ENCODE measurements around the gene CPOX. TPM values are rescaled to one million over a fixed set of nuclear protein-coding genes. Genes with fewer than 3 reads are reported as not detected.

CPOX gene
- total RNA-seq, 1 experiment from 2014 or later, result 24.2 TPM

DNA sequence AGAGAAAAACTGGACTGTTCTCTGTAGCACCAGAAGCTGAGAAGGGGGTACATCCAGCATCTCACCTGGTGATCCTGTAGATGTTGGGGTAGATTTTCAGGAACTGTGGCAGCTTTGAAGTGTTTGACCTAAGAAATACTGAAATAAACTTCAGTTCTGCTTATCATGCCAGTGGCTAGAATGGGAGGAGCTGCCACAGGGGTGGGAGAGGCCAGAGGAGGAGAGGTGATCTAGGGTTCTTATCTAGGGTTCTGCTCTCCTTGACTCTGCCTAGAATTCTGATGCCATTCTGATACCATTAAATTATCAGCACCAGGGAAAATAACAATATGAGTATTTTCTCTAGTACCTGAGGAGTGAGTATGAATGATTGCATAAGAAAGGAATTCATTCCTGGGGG, 10.2 kb upstream of the CPOX start:
- DNase-seq, result no peak
- no peaks in the 10 kb centered on the region for H3K9me3 Mint-ChIP-seq (ENCODE audit: unreplicated experiment)
- no peaks in the 10 kb centered on the region for H3K36me3 Mint-ChIP-seq (ENCODE audit: insufficient read depth, unreplicated experiment)
- Histone ChIP-seq H3K36me3 (ENCODE audit: control insufficient read depth, insufficient read depth, low read length) (no peaks in the 10 kb centered on the region), H3K9me3 (no peaks in the 10 kb centered on the region), H3K4me1 (no peaks in the 10 kb centered on the region), H3K27me3 (replicated peaks; ENCODE audit: control insufficient read depth, insufficient read depth, low read length) (no peaks in the 10 kb centered on the region), H3K4me3 (ENCODE audit: low read depth, low read length) (no peak overlapping the region)
- ChIA-PET POLR2A (no interaction called here), CTCF (interaction anchor here (0.7 to 2.0 kb wide), 2 partner anchors 211 to 683 kb away, joined by 3 to 4 read pairs; no protein-coding TSS in a partner anchor)
- no peak overlapping the region for H3K27ac Mint-ChIP-seq (ENCODE audit: unreplicated experiment)
- H3K27me3 Mint-ChIP-seq (ENCODE audit: insufficient read depth, unreplicated experiment), result no peaks in the 10 kb centered on the region
- TF ChIP-seq, protein P1, sequence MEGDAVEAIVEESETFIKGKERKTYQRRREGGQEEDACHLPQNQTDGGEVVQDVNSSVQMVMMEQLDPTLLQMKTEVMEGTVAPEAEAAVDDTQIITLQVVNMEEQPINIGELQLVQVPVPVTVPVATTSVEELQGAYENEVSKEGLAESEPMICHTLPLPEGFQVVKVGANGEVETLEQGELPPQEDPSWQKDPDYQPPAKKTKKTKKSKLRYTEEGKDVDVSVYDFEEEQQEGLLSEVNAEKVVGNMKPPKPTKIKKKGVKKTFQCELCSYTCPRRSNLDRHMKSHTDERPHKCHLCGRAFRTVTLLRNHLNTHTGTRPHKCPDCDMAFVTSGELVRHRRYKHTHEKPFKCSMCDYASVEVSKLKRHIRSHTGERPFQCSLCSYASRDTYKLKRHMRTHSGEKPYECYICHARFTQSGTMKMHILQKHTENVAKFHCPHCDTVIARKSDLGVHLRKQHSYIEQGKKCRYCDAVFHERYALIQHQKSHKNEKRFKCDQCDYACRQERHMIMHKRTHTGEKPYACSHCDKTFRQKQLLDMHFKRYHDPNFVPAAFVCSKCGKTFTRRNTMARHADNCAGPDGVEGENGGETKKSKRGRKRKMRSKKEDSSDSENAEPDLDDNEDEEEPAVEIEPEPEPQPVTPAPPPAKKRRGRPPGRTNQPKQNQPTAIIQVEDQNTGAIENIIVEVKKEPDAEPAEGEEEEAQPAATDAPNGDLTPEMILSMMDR (IDR thresholded peaks at IDR 0.05; ENCODE audit: insufficient read depth in 1 of 2, low read depth in 1 of 2, low read length in 1 of 2, severe bottlenecking in 1 of 2, unreplicated experiment in 1 of 2), result no peak
- no TSS peak for BruUV-seq (replicated peaks)
- intact Hi-C loops (cut with micrococcal nuclease; ENCODE audit: unreplicated experiment), result loop anchor here (2.0 to 5.0 kb wide), 3 partner anchors 54 to 391 kb away; no protein-coding TSS in a partner anchor
- H3K4me1 Mint-ChIP-seq (ENCODE audit: low read depth, unreplicated experiment), result no peaks in the 10 kb centered on the region
- no peak overlapping the region for H3K4me3 Mint-ChIP-seq (ENCODE audit: unreplicated experiment)

DNA sequence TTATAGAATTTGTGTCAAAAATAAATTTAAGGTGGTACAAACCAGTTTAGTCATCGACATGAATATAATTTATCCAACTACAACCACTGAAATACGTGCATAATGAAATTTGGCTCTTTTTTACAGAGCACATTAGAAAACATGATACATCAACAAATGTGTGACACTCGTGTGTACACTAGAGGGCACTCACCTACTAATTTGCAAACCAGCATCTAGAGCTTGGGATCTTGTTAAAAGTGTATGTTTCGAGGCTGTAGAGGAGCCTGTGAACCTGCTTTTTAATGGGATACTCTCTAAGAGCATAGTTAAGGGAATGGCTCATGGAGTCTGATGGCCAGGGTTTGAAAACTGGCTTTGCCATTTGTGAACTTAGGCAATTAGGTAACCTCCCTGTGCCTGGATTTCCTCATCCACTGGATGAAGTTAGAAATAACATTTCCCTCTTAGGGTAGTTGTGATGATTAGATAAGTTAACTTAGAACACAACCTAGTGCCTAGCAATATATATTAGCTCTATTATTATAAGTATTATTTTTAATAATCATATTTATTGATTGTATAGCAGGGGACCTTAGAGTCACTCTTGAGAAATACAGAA, 8.8 kb upstream of the CPOX start:
- Mint-ChIP-seq H3K9me3 (ENCODE audit: unreplicated experiment) (no peaks in the 10 kb centered on the region), H3K4me3 (ENCODE audit: unreplicated experiment) (no peak overlapping the region), H3K4me1 (ENCODE audit: low read depth, unreplicated experiment) (no peaks in the 10 kb centered on the region), H3K27ac (ENCODE audit: unreplicated experiment) (no peak overlapping the region), H3K27me3 (ENCODE audit: insufficient read depth, unreplicated experiment) (no peaks in the 10 kb centered on the region), H3K36me3 (ENCODE audit: insufficient read depth, unreplicated experiment) (no peaks in the 10 kb centered on the region)
- intact Hi-C loops (cut with micrococcal nuclease; ENCODE audit: unreplicated experiment), result loop anchor here (1.0 to 5.0 kb wide), 7 partner anchors 55 to 393 kb away; no protein-coding TSS in a partner anchor
- no peaks in the 10 kb centered on the region for H3K9me3 ChIP-seq
- H3K4me3 ChIP-seq (ENCODE audit: low read depth, low read length), result no peak overlapping the region
- BruUV-seq (replicated peaks), result no TSS peak
- no peaks in the 10 kb centered on the region for H3K4me1 ChIP-seq
- TF ChIP-seq, protein P1 (IDR thresholded peaks at IDR 0.05; ENCODE audit: insufficient read depth in 1 of 2, low read depth in 1 of 2, low read length in 1 of 2, severe bottlenecking in 1 of 2, unreplicated experiment in 1 of 2), result peak; percentile 73 to 74
- DNase-seq, result peak; percentile 52 to 53
- ChIA-PET CTCF (interaction anchor here (0.6 to 2.0 kb wide), 12 partner anchors 9 to 213 kb away, joined by 3 to 8 read pairs (median 4); partner anchors contain the start of gene CPOX), POLR2A (interaction anchor here (0.5 kb wide), 1 partner anchor 138 kb away, joined by 3 read pairs; no protein-coding TSS in a partner anchor)
- H3K27me3 ChIP-seq (replicated peaks; ENCODE audit: control insufficient read depth, insufficient read depth, low read length), result no peaks in the 10 kb centered on the region
- no peaks in the 10 kb centered on the region for H3K36me3 ChIP-seq (ENCODE audit: control insufficient read depth, insufficient read depth, low read length)

DNA sequence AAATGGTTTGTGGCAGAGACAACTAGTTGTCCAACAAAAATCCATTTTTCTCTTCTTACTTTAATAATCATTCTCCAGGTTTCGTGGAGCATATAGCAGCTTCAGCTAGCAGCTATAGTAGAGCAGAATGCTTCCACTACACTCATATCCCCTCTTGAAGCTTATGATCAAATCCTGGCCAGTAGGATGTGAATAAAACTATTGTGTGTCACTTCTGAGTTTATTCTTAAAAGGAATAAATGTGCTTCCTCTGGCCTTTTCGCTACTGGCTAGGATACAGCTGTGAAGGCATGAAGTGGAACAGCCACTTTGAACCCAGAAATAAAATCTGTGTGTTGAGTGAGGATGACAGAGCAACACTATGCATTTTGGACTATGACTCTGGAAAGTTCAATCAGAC, 7.8 kb upstream of the CPOX start:
- no peak overlapping the region for H3K4me3 ChIP-seq (ENCODE audit: low read depth, low read length)
- no peak for DNase-seq
- no TSS peak for BruUV-seq (replicated peaks)
- H3K9me3 ChIP-seq, result no peaks in the 10 kb centered on the region
- no peaks in the 10 kb centered on the region for H3K36me3 ChIP-seq (ENCODE audit: control insufficient read depth, insufficient read depth, low read length)
- Mint-ChIP-seq H3K9me3 (ENCODE audit: unreplicated experiment) (no peaks in the 10 kb centered on the region), H3K36me3 (ENCODE audit: insufficient read depth, unreplicated experiment) (no peaks in the 10 kb centered on the region), H3K4me1 (ENCODE audit: low read depth, unreplicated experiment) (no peaks in the 10 kb centered on the region), H3K27ac (ENCODE audit: unreplicated experiment) (no peak overlapping the region), H3K4me3 (ENCODE audit: unreplicated experiment) (no peak overlapping the region), H3K27me3 (ENCODE audit: insufficient read depth, unreplicated experiment) (no peaks in the 10 kb centered on the region)
- intact Hi-C loops (cut with micrococcal nuclease; ENCODE audit: unreplicated experiment), result loop anchor here (5.0 kb wide), 1 partner anchor 56 kb away; no protein-coding TSS in a partner anchor
- H3K27me3 ChIP-seq (replicated peaks; ENCODE audit: control insufficient read depth, insufficient read depth, low read length), result no peaks in the 10 kb centered on the region
- ChIA-PET POLR2A (no interaction called here), CTCF (interaction anchor here (1.3 to 1.5 kb wide), 2 partner anchors 12 to 131 kb away, joined by 5 to 8 read pairs; no protein-coding TSS in a partner anchor)
- TF ChIP-seq, protein P1 (IDR thresholded peaks at IDR 0.05; ENCODE audit: insufficient read depth in 1 of 2, low read depth in 1 of 2, low read length in 1 of 2, severe bottlenecking in 1 of 2, unreplicated experiment in 1 of 2), result no peak
- no peaks in the 10 kb centered on the region for H3K4me1 ChIP-seq

Measured in Caco-2 (cell line).